B cell (primary cell): ENCODE measurements around the gene KPNA6.

Experiments
- EZH2 ChIP-seq: IDR thresholded peaks from 2 replicates; pipeline ENCODE4 v1.6.1; 2012; ENCODE audit warnings: borderline replicate concordance, low read depth, mild to moderate bottlenecking, moderate library complexity, low read length; ENCODE audit not compliant: insufficient read depth, poor library complexity, severe bottlenecking
- TF ChIP-seq, protein P1 (sequence below): fragments of 200-600 bp; IDR thresholded peaks from one replicate; pipeline ENCODE4 v1.8.0; 2022; ENCODE audit warnings: antibody characterized with exemption, mild to moderate bottlenecking

DNA sequence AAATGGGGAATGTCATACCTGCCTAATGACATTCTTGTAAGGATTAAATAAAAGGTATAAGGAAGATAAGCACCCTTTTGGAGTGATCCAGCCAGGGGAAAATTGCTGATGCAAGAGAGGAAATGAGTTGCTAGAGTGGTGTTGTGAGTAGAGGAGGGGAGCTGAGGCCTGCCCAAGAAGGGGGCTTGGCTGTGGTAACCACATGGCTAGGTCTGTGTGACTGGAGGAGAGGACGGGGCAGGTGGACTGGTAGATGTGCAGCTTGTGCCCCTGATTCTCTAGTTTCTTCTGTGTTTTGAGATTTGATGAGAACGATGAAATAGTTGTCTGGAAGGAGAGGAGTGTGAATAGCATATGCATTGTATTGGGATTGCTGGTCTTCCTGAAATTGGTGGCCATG is 78.2 kb downstream of the KPNA6 start:
- TF ChIP-seq, protein P1, sequence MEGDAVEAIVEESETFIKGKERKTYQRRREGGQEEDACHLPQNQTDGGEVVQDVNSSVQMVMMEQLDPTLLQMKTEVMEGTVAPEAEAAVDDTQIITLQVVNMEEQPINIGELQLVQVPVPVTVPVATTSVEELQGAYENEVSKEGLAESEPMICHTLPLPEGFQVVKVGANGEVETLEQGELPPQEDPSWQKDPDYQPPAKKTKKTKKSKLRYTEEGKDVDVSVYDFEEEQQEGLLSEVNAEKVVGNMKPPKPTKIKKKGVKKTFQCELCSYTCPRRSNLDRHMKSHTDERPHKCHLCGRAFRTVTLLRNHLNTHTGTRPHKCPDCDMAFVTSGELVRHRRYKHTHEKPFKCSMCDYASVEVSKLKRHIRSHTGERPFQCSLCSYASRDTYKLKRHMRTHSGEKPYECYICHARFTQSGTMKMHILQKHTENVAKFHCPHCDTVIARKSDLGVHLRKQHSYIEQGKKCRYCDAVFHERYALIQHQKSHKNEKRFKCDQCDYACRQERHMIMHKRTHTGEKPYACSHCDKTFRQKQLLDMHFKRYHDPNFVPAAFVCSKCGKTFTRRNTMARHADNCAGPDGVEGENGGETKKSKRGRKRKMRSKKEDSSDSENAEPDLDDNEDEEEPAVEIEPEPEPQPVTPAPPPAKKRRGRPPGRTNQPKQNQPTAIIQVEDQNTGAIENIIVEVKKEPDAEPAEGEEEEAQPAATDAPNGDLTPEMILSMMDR, result no peak
- TF ChIP-seq EZH2, result no peak
